IPS-18c (cell line): Measurements from ENCODE around the gene MRC1.

Experiments
- H3K4me3 ChIP-seq: 2 replicates; pipeline ENCODE4 v1.7.0; 2013; ENCODE audit warnings: low read depth, mild to moderate bottlenecking, low read length, moderate library complexity; ENCODE audit not compliant: insufficient read depth
- H3K9me3 ChIP-seq: one replicate; pipeline ENCODE4 v1.6.1; 2013; ENCODE audit warnings: mild to moderate bottlenecking, low read length, moderate library complexity; ENCODE audit not compliant: control insufficient read depth, insufficient read depth

Gene MRC1

DNA sequence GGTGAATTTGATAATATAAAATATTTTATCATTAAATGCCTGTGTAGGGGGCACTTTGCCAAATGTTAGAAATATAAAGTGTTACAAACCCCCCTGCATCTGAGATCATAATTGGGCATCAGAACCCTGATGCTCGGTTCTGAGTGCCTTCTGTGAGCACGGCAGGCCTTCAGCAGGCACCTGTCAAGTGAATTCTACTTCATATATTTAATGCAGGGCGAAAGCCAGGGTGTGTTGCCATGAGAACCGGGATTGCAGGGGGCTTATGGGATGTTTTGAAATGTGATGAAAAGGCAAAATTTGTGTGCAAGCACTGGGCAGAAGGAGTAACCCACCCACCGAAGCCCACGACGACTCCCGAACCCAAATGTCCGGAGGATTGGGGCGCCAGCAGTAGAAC is 57.2 kb downstream of the MRC1 start:
- H3K4me3 ChIP-seq = no peak overlapping the region
- H3K9me3 ChIP-seq = no peaks in the 10 kb centered on the region

DNA sequence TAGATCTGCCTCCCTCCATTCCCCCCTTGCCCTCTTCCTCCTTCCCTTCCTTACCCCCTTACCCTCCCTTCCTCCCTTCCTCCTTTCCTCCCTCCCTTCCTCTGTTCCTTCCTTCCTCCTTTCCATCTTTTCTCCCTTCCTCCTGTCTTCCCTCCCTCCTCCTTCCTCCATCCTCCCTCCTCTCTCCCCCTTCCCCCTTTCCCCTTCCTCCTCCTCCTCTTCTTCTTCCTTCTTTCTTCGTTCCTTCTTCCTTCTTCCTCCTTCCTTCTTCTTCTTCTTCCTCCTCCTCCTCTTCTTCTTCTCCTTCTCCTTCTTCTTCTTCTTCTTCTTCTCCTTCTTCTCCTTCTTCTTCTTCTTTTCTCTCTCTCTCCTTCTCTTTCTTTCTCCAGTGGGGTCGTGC is 57.9 kb downstream of the MRC1 start:
- H3K4me3 ChIP-seq = no peak overlapping the region
- H3K9me3 ChIP-seq = no peaks in the 10 kb centered on the region

DNA sequence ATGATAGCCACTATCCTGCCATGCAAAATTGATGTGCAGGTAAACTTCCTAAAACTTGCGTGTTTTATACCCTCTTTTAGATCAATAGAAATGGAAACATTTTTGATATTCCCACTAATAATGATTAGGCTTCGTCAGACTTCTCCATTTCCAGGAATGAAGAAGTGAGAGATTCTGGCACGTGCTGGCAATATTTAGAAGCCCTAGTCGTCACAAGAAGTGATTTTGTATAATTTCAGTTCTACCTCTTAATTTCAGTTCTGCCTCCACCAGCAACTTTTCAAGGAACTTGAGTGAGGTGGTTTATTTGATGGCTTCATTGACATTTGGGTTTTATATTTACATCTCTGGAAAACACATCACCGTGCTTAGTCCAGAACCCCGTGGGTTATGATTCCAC is 61.9 kb downstream of the MRC1 start:
- H3K4me3 ChIP-seq = no peak overlapping the region
- H3K9me3 ChIP-seq = no peaks in the 10 kb centered on the region

DNA sequence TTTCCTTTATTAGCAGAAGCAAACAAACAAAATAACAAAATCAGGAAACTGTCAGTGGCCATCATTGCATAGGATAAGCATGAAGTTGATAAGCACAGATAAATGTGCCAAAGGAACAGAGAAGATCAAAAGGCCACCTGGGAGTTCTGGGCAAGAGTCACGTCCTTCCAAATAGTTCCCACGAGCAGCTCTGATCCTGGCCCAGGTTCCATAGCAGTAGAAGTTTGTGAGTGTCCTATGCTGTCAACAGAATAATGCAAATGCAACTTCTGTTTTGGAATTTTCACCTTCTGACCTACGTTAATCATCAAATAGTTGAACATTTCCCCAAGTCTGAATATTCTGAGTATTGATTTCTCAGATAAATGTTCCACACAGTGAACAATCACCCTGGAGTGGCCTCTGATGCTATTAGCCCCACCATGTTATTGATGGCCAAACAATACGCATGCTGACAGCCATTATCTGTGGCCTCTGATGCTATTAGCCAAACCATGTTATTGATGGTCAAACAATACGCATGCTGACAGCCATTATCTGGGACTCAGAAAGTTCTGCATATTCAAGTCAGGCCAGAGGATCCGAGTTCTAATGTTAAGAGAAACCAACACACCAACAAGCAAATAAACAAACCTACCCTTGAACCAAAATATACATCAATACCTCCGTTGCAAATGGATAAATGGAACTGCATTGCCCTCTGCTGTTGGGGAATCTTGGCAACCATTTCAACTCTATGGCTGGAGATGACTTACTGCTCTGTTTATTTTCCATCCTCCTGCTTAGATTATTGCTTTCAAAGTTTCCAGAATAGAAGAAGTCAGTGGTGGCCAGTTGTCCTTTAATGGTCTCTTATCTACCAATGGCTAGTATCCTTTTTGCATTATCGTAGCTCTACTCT is 63.3 kb downstream of the MRC1 start:
- Histone ChIP-seq H3K9me3 (no peaks in the 10 kb centered on the region), H3K4me3 (no peak overlapping the region)

DNA sequence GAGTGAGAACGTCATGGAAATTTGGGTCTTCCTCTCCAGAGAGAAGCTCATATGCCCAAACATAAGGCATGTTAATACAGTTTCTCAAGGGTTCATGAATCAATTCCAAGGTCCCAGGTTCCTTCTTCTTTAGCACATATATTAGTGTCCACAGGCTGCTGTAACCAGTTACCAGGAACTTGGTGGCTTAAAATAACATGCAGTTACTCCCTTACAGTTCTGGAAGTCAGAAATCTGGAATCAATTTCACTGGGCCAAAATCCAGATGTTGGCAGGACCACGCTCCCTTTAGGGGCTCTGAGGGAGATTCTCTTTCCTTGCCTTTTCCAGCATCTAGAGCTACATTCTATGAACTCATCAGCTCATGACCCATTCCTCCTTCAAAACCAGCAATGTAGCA is 64.8 kb downstream of the MRC1 start:
- no peak overlapping the region for H3K4me3 ChIP-seq
- no peaks in the 10 kb centered on the region for H3K9me3 ChIP-seq

DNA sequence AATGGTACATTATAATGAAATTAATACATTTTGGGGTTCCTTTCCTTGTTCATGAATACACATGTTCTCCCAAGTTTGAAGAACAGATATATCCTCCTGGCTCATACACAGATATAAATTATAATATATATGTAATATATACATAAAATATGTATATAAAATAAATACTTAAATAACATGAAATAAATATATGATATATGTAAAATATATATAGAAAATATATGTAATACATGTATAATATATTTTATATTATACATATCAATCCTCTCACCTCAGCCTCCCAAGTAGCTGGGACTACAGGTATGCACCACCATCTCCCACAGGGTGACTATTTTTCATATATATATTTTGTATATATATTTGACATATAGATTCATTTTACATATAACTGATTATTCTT is 68.0 kb downstream of the MRC1 start:
- no peak overlapping the region for H3K4me3 ChIP-seq
- H3K9me3 ChIP-seq = no peaks in the 10 kb centered on the region

DNA sequence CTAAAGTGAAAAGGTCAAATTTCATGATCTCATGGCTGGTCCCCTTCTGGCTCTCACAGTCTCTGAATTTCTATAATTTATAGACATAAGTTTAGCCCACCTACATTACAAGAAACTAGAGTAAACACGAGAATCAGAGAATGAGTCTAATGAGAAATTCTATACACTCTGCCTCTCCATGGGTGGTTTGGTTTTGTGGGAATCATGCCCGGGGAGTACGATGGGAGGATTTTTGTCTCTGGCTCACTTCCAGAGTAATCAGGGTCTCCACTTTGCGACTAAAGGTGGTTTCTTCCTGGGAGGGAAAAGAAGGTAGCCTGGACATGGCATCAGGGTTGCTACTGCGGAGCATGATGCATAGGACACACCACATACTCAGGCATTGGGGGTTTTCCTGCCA is 69.7 kb downstream of the MRC1 start:
- Histone ChIP-seq H3K4me3 (no peak overlapping the region), H3K9me3 (no peaks in the 10 kb centered on the region)

DNA sequence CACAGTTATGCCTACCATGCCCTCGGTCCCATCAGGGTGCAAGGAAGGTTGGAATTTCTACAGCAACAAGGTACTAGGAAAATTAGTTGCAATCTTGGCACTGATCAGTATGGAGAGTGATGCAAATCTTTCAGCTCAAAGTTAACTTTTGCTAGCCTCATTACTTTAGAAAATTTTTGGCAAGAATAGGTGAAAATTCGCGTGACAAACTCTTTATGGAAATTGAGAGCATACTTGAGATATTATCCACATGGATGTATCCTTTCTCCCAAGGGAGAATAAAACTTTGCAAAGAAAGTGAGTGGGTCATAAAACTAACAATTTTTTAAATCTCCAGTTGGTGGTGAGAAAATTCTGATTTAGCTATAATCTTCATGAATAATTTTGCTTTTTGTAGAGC is 71.5 kb downstream of the MRC1 start:
- H3K9me3 ChIP-seq = no peaks in the 10 kb centered on the region
- no peak overlapping the region for H3K4me3 ChIP-seq

DNA sequence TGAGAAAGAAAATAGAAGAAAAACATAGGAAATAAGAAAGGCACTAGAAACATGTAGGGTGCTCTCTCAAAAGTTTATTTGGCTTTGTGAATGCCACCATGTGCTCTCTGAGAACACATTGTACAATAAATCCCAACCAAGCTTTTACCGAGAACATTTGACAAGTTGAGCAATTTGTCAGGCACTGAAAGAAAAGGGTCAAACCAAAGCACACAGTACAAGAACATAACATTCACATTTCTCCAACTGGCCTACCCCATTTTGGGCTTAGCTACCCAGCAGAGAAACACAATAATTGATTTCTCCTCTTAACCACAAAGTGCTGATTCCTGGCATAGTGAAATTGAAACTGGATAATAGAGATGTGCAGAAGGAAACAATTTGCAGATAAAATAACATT is 73.4 kb downstream of the MRC1 start:
- no peak overlapping the region for H3K4me3 ChIP-seq

DNA sequence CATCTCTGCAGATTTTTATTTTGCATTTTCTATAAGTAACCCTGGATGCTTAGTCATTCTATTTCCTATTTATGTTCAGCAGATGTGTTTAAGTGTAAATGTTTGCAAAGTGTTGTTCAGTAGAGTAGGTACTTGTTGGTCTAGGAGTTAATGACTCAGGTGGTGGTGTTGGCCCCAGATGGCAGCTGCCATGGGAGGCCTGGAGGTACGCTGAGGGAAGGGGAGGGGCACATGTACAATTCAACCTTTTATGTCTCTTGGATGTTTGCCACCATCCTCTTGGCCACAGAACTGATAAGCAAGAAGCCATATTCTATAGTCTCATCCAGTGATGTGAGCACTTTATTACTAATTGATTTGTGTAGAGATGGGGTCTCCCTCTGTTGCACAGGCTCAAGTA is 74.5 kb downstream of the MRC1 start:
- Histone ChIP-seq H3K4me3 (no peak overlapping the region), H3K9me3 (no peaks in the 10 kb centered on the region)

More for the DNA sequence above, 73.4 kb downstream of the MRC1 start:
- no peaks in the 10 kb centered on the region for H3K9me3 ChIP-seq

DNA sequence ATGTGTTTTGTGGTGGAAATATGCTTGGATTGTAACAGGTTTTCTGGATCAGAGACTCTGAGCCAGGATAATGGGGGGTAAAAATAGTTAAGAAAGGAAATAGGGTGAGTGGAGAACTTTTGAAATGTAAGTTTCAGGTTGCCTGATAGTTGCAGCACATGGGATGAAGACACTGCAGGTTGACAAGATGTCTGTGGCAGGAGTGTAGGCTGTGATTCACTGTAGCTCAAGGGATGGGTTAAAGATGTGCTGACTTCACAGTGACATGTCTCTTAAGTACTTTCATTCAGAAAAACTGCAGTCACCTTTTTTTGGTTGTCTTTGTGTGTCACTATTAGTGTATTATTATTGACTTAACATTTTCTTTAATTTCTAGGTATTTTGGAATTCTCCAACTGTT is 79.0 kb downstream of the MRC1 start:
- peaks cover 2% of the 10 kb centered on the region for H3K9me3 ChIP-seq

DNA sequence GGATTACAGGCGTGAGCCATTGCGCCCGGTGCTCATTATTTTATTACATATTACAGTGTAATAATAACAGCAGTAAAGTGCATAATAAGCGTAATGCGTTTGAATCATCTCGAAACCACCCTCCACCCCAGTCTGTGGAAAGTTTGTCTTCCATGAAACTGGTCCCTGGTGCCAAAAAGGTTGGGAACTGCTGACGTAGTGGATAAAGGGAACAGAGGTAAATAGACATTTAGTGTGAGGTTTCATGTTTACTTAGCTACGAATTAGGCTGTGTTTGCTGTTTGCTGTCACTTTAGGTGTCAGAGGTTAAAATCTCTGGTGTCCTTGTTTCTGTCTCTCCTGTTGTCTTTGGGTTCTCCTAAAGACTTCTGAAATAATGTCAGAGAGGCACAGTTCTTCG is 82.3 kb downstream of the MRC1 start:
- peaks cover 2% of the 10 kb centered on the region for H3K9me3 ChIP-seq
- no peak overlapping the region for H3K4me3 ChIP-seq

More for the DNA sequence above, 79.0 kb downstream of the MRC1 start:
- no peak overlapping the region for H3K4me3 ChIP-seq

DNA sequence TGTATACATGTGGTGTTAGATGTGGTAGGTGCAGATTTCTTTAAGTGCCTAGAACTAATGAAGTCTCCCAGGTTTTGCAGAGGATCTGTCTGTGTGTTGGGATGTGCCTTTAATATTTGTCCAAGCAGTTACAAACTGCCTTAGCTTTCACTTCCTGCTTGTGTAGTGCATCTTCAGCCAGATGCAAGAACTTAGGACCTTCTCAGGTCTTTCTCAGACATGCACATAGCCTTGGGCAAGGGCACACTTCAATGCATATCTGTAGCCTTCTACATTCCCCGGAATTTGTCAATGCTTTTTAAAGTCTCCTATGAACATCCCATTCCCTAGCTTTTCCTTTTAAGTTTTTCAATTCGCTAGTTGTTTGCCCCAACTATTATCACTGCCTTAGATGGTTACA is 95.4 kb downstream of the MRC1 start:
- Histone ChIP-seq H3K9me3 (peaks cover 2% of the 10 kb centered on the region), H3K4me3 (no peak overlapping the region)

DNA sequence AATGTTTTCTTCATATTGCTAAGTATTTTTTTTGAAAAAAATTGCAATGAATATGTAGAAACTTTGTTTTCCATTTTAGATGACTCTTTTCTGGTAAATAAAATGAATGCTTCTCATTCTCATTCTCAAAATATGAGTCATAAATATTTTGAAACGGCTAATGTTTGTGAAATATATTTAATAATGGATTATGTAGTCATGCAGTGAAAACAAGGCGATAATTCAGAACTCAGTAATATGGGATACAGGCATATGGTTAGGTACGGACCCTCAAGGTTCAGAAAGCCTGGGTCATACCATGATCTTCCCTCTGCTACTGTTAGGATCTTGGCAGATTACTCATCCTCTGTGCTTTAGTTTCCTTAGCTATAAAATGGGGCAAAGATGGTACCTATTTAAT is 96.3 kb downstream of the MRC1 start:
- no peaks in the 10 kb centered on the region for H3K9me3 ChIP-seq
- H3K4me3 ChIP-seq = no peak overlapping the region

DNA sequence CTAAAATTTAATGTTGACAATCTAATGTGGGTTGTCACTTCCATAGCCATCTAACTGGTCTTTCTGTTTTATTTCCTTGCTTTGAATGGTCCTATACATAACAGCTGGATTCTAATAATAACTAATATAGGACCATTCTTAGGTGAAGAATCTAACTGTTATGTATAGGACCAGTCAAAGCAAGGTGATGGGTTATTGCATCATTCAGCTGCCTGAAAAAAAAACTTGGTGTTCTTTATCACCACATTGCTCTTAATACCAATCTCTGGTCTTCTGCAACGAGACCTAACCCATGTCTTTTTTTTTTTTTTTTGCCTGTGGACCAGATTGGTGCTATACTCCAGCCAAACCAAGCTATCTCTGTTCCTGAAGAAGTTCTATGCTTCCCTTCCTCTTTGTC is 96.9 kb downstream of the MRC1 start:
- Histone ChIP-seq H3K4me3 (no peak overlapping the region), H3K9me3 (no peaks in the 10 kb centered on the region)

DNA sequence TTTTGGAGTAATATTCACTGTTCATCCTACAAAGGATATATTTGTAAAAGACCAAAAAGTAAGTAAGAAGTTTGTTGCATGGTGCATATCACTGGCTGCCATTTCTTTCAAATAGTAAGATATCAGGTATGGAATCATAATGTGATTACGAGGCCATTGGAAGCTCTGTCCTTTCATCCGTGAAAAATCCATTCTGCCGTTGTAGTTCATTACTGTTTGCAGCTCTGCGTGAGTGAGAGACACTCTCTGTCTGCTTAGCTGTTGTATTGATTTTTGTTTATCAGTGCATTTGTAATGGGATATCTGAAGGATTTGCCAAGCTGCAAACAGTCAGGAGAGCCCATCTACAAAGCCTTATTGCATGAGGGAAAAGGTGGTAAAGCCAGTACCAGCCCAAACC is 98.5 kb downstream of the MRC1 start:
- H3K9me3 ChIP-seq = no peaks in the 10 kb centered on the region
- H3K4me3 ChIP-seq = no peak overlapping the region

DNA sequence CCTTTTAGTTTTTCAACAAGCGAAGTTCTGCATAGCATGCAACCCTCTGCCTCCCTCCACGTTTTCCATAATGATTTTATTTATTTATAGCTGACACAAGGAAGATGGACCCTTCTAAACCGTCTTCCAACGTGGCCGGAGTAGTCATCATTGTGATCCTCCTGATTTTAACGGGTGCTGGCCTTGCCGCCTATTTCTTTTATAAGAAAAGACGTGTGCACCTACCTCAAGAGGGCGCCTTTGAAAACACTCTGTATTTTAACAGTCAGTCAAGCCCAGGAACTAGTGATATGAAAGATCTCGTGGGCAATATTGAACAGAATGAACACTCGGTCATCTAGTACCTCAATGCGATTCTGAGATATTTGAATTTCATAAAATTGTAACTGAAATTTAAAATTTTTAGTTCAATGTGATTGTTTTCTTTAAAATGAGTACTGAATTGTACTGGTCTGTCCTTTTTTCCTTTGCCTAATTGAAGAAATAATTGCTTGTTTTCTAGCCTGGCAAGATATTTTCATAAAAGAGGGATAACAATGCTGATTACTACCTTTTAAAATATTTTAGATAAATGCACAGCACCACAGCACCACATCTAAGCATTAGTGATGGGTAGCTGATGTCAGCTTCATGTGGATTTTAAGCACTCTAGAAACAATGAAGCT is 101.1 kb downstream of the MRC1 start:
- no peak overlapping the region for H3K4me3 ChIP-seq
- H3K9me3 ChIP-seq = no peaks in the 10 kb centered on the region

DNA sequence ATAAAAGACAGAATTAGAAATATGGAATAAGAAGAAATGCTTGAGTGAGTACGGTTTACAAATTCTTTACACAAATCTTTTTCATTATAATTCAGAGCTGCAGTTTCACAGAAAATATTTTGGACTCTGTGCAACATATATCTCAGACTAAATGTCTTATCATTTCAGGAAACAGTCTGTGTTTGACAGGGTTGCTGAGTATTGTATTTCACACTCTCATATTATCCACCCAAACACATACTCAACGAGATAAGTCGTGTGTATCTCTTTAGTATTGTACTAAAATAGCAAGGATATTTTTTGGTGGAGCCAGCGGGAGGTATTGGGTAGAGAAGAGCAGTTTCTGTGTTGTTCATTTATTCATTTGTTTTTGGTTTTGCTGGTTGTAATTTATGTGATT is 103.6 kb downstream of the MRC1 start:
- Histone ChIP-seq H3K9me3 (no peaks in the 10 kb centered on the region), H3K4me3 (no peak overlapping the region)
